HEK293 (cell line): ENCODE results near the gene SMIM24.

Source experiments
- CTCF ChIA-PET: fragments of 350-600 bp; formaldehyde crosslinking; extraction: SDS; loops from one replicate; lab custom pipeline; 2021; ENCODE audit warnings: antibody characterized with exemption; lab: Yijun Ruan, JAX
- POLR2A ChIA-PET: fragments of 300-600 bp; formaldehyde crosslinking; extraction: SDS; loops from one replicate; lab custom pipeline; 2020; ENCODE audit warnings: antibody characterized with exemption, inconsistent platforms; lab: Yijun Ruan, JAX
- H3K27ac ChIP-seq: fragments of 200-500 bp; sonication (Bioruptor generic); 2 replicates; pipeline ENCODE4 v1.5.1; 2014; ENCODE audit warnings: low read depth, low read length, control low read depth, inconsistent platforms; ENCODE audit errors: extremely low read depth
- H3K36me3 ChIP-seq, 2 experiments: fragments of 200-500 bp in 1 of 2; sonication (Bioruptor generic) in 1 of 2; 1 replicate in 1 of 2; 2 replicates in 1 of 2; pipeline ENCODE4 v1.5.1; 2014 to 2017; ENCODE audit warnings: inconsistent platforms in 2 of 2, low read length in 2 of 2; ENCODE audit not compliant: control insufficient read depth in 2 of 2, insufficient read depth in 1 of 2
- H3K4me1 ChIP-seq: fragments of 200-500 bp; sonication (Bioruptor generic); 2 replicates; pipeline ENCODE4 v1.5.1; 2014; ENCODE audit warnings: mild to moderate bottlenecking, low read length, inconsistent platforms; ENCODE audit not compliant: control insufficient read depth, insufficient read depth
- H3K4me3 ChIP-seq: 2 replicates; pipeline ENCODE4 v1.5.1; 2011; ENCODE audit warnings: low read depth, mild to moderate bottlenecking, control low read depth, low read length, moderate library complexity
- H3K9me3 ChIP-seq: fragments of 200-500 bp; sonication (Bioruptor generic); 2 replicates; pipeline ENCODE4 v1.5.1; 2014; ENCODE audit warnings: low read depth, low read length, inconsistent platforms; ENCODE audit not compliant: control insufficient read depth, insufficient read depth
- GFI1B ChIP-seq: fragments of 450-650 bp; formaldehyde crosslinking; IDR thresholded peaks from 2 replicates; pipeline ENCODE4 v1.5.1; 2016; ENCODE audit warnings: missing biosample characterization, missing genetic modification characterization
- GLIS1 ChIP-seq: fragments of 450-650 bp; formaldehyde crosslinking; IDR thresholded peaks from 2 replicates; pipeline ENCODE4 v1.5.1; 2016; ENCODE audit warnings: missing biosample characterization, missing genetic modification characterization
- HIC1 ChIP-seq: fragments of 450-650 bp; formaldehyde crosslinking; IDR thresholded peaks from 2 replicates; pipeline ENCODE4 v1.5.1; 2016; ENCODE audit warnings: missing biosample characterization, missing genetic modification characterization
- KLF9 ChIP-seq: fragments of 450-650 bp; formaldehyde crosslinking; IDR thresholded peaks from 2 replicates; pipeline ENCODE4 v1.5.1; 2016; ENCODE audit warnings: missing biosample characterization, missing genetic modification characterization, low read depth
- PRDM4 ChIP-seq: fragments of 450-650 bp; formaldehyde crosslinking; IDR thresholded peaks from 2 replicates; pipeline ENCODE4 v1.5.1; 2017; ENCODE audit warnings: missing biosample characterization, missing genetic modification characterization
- SP2 ChIP-seq: fragments of 450-650 bp; formaldehyde crosslinking; IDR thresholded peaks from 2 replicates; pipeline ENCODE4 v1.5.1; 2016; ENCODE audit warnings: missing biosample characterization, missing genetic modification characterization
- ZBTB26 ChIP-seq: fragments of 450-650 bp; formaldehyde crosslinking; optimal IDR thresholded peaks from 2 replicates; pipeline ENCODE3; 2016; ENCODE audit warnings: missing biosample characterization, mild to moderate bottlenecking, missing genetic modification characterization
- ZBTB7A ChIP-seq: fragments of 450-650 bp; formaldehyde crosslinking; IDR thresholded peaks from 2 replicates; pipeline ENCODE4 v1.5.1; 2016; ENCODE audit warnings: low read depth, missing biosample characterization, missing genetic modification characterization
- ZFP37 ChIP-seq: fragments of 450-650 bp; formaldehyde crosslinking; IDR thresholded peaks from 2 replicates; pipeline ENCODE4 v1.5.1; 2016; ENCODE audit warnings: missing biosample characterization, missing genetic modification characterization
- ZFP69B ChIP-seq: fragments of 450-650 bp; formaldehyde crosslinking; IDR thresholded peaks from 2 replicates; pipeline ENCODE4 v1.5.1; 2016; ENCODE audit warnings: missing biosample characterization, missing genetic modification characterization
- ZNF157 ChIP-seq: fragments of 450-650 bp; formaldehyde crosslinking; IDR thresholded peaks from 2 replicates; pipeline ENCODE4 v1.5.1; 2016; ENCODE audit warnings: missing biosample characterization, missing genetic modification characterization
- ZNF18 ChIP-seq: fragments of 450-650 bp; formaldehyde crosslinking; IDR thresholded peaks from 2 replicates; pipeline ENCODE4 v1.5.1; 2016; ENCODE audit warnings: missing biosample characterization, missing genetic modification characterization
- ZNF23 ChIP-seq: fragments of 450-650 bp; formaldehyde crosslinking; IDR thresholded peaks from 2 replicates; pipeline ENCODE4 v1.5.1; 2016; ENCODE audit warnings: missing biosample characterization, missing genetic modification characterization, borderline replicate concordance
- ZNF280C ChIP-seq: fragments of 450-650 bp; formaldehyde crosslinking; IDR thresholded peaks from 2 replicates; pipeline ENCODE4 v1.5.1; 2016; ENCODE audit warnings: missing biosample characterization, missing genetic modification characterization
- ZNF404 ChIP-seq: fragments of 450-650 bp; formaldehyde crosslinking; IDR thresholded peaks from 2 replicates; pipeline ENCODE4 v1.5.1; 2017; ENCODE audit warnings: missing biosample characterization, missing genetic modification characterization
- ZNF513 ChIP-seq: fragments of 450-650 bp; IDR thresholded peaks from 2 replicates; pipeline ENCODE4 v1.5.1; 2018; ENCODE audit warnings: missing biosample characterization, missing genetic modification characterization
- ZNF560 ChIP-seq: fragments of 450-650 bp; formaldehyde crosslinking; IDR thresholded peaks from 2 replicates; pipeline ENCODE4 v1.5.1; 2017; ENCODE audit warnings: missing biosample characterization, missing genetic modification characterization, borderline replicate concordance
- ZNF707 ChIP-seq: fragments of 450-650 bp; formaldehyde crosslinking; IDR thresholded peaks from 2 replicates; pipeline ENCODE4 v1.5.1; 2016; ENCODE audit warnings: missing biosample characterization, missing genetic modification characterization
- ZNF785 ChIP-seq: fragments of 450-650 bp; formaldehyde crosslinking; IDR thresholded peaks from 2 replicates; pipeline ENCODE4 v1.5.1; 2016; ENCODE audit warnings: missing biosample characterization, missing genetic modification characterization
- ZSCAN16 ChIP-seq: fragments of 450-650 bp; formaldehyde crosslinking; IDR thresholded peaks from 2 replicates; pipeline ENCODE4 v1.5.1; 2016; ENCODE audit warnings: missing biosample characterization, missing genetic modification characterization
- ZSCAN4 ChIP-seq: fragments of 450-650 bp; formaldehyde crosslinking; IDR thresholded peaks from 2 replicates; pipeline ENCODE4 v1.5.1; 2017; ENCODE audit warnings: missing biosample characterization, missing genetic modification characterization

The SMIM24 gene

GRCh38 chr19:3481241-3482090 lies 1.1 kb upstream of the SMIM24 start:
- TF ChIP-seq PRDM4 (tag by site-specific recombination) (no peak), ZNF280C (tag by site-specific recombination) (no peak), ZNF560 (tag by site-specific recombination) (no peak), ZFP37 (tag by site-specific recombination) (no peak), GFI1B (no peak), KLF9 (tag by site-specific recombination) (no peak), HIC1 (tag by site-specific recombination) (no peak), ZNF18 (tag by site-specific recombination) (no peak), ZBTB7A (tag by site-specific recombination) (no peak), ZSCAN16 (tag by site-specific recombination) (no peak), ZNF785 (tag by site-specific recombination) (no peak), ZNF157 (no peak), ZBTB26 (tag by site-specific recombination) (no peak)
- CTCF ChIA-PET, result interaction anchor here (0.6 to 9.4 kb wide), 4 partner anchors 10 to 721 kb away, joined by 3 to 62 read pairs (median 6); no protein-coding TSS in a partner anchor

GRCh38 chr19:3479834-3480215 lies 500 bp downstream of the SMIM24 start:
- CTCF ChIA-PET, result interaction anchor here (0.6 to 9.4 kb wide), 4 partner anchors 9 to 156 kb away, joined by 3 to 62 read pairs (median 4); no protein-coding TSS in a partner anchor
- no peaks in the 10 kb centered on the region for H3K9me3 ChIP-seq
- no peak overlapping the region for H3K4me3 ChIP-seq
- no peaks in the 10 kb centered on the region for H3K4me1 ChIP-seq
- H3K36me3 ChIP-seq, result no peaks in the 10 kb centered on the region
- POLR2A ChIA-PET, result interaction anchor here (0.6 to 0.9 kb wide), 4 partner anchors 11 to 203 kb away, joined by 3 to 6 read pairs (median 4); no protein-coding TSS in a partner anchor
- H3K27ac ChIP-seq, result no peak overlapping the region
- no peak for TF ChIP-seq ZNF23 (tag by site-specific recombination)
- no peak for TF ChIP-seq ZNF707 (tag by site-specific recombination)
- no peak for TF ChIP-seq ZNF404 (tag by site-specific recombination)
- no peak for TF ChIP-seq ZNF513 (tag by site-specific recombination)
- peak; percentile 29; the same call in 1 of the 2 replicates for TF ChIP-seq GLIS1
- TF ChIP-seq SP2 (tag by site-specific recombination), result no peak
- TF ChIP-seq ZFP69B (tag by site-specific recombination), result 0 out of 2 replicates have a peak, but pooled peaks have one; percentile 10
- TF ChIP-seq ZSCAN4 (tag by site-specific recombination), result no peak

More at GRCh38 chr19:3481241-3482090, 1.1 kb upstream of the SMIM24 start:
- no peak overlapping the region for H3K4me3 ChIP-seq
- H3K27ac ChIP-seq, result no peak overlapping the region
- no peaks in the 10 kb centered on the region for H3K9me3 ChIP-seq
- no peaks in the 10 kb centered on the region for H3K4me1 ChIP-seq
- no peaks in the 10 kb centered on the region for H3K36me3 ChIP-seq
- POLR2A ChIA-PET, result no interaction called here
